HG02763 (cell line): Measurements from ENCODE around the gene BCAS1.

ENCODE experiments used
- ATAC-seq: cut with Tn5 transposase; IDR thresholded peaks from one replicate; pipeline ENCODE4 v1.9.1; 2021; ENCODE audit warnings: mild to moderate bottlenecking, moderate library complexity; ENCODE audit not compliant: unreplicated experiment

The BCAS1 gene

DNA sequence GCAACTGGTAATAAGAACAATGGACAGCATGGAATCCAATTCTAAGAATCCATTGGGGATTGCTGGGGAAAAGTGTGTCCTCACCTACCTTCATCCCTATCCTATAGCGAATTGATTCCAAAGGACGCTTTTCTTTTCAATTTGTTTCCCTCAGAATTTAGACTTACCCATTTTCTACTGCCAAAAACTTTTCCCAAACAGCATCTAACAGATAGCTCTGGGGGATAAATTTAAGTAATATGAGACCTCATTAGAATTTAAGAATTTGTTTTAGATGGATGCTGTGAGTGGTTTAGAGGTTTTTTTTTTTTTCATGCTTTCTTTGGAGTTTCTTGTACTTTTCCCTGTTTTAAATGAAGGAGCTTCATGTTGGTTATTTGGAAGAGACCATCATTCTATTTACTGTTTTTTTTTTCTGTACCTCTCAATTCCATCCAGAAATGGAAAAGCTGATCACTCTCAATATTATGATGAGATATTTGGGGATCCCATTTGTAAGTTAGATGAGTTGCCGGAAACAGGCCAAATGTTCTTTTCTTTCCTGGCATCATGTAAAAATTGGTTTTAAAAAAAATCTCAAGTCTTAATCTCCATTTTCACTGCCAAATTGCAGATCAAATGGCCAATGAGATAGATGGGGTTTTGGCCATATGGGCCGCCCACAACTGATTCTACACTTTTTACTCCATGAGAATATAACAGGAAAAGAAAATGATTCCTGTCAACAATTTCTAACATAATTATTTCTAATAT lies 105.7 kb downstream of the BCAS1 start:
- ATAC-seq, result no peak

GRCh38 chr20:53964067-53964466 lies 106.3 kb downstream of the BCAS1 start:
- ATAC-seq, result no peak

DNA sequence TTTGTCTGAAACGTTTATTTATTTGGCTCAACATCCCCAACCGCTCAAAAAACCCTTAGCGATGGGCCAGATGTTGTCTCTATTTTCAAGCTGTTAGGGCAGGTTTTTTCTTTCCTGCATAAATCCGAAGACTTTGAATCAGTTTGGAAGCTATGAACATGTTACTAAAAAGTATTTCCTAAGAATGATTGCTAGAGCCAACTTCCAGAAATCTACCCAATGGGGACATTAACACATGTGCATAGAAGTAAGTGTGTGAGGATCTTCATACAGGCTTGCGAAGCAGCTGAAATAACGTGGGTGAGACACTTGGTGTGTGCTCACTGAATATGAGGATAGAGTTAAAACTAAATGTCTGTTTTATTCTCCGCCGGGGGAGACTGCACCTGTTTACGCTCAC lies 106.8 kb downstream of the BCAS1 start:
- ATAC-seq, result no peak

- no peak for ATAC-seq
Observed at GRCh38 chr20:53962388-53962787, 108.0 kb downstream of the BCAS1 start.

- ATAC-seq, result no peak
Observed at GRCh38 chr20:53961527-53961926, 108.9 kb downstream of the BCAS1 start.

- no peak for ATAC-seq
Observed at GRCh38 chr20:53960579-53961272, 109.7 kb downstream of the BCAS1 start.

DNA sequence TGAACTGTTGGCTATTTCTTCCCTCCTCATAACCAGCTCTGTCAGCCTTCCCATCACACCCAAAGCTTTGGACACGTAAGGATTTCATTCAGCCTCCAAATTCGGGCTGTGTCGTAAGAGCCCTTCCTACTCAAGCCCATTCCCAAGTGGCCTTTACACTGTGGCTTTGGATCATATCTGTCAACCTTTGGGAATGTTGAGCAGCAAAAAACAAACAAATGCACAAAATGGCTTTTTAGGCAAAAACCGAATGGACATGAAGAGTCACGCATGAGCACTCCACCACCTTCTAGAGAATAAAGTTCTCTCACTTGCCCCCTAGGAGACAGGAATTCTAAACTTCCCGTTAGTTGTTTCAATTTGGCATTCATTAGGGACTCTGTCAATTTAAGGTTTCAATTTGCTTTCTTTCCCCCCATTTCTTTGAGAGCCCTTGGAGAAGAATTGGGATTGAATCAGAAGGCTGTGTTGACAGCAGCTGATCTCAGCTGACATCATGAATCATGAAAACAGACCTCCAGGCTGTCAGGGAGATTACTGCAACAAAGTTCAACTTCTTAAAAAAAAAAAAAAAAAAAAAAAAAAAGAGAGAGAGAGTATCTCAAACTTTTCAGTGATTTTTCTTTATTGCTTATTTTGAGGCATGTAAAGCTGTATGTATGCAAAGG lies 110.3 kb downstream of the BCAS1 start:
- no peak for ATAC-seq

GRCh38 chr20:53958260-53958659 lies 112.1 kb downstream of the BCAS1 start:
- ATAC-seq, result no peak

DNA sequence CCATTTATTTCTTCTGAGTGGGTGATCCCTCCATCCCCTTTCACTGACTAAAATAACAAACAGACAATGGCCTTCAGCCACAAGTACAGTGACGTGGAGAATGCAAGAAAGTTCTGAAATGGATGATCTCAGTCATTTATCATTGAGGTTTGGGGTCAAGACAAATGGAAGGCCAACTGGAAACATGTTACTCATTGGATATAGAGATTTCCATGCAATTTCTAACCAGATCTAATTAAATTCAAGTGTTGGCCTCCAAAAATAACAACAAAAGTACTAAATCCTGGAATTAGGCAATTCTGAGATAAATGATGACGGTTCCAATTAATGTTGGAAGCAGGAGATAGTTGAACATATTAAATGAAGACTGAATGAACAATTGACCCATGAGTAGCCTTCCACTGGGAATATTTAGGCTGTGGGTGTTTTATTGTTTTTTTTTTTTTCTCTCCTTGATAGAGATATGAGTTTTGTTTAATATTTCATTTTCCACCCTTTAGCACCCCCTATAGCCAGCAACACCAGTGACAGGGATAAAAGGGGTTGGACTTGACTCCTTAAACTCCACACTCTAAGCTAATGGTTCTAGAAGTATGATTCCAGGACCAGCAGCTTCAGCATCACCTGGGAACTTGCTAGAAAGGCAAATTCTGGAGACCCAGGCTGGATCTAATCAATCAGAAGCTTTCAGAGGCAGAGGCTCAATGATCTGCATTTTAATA lies 112.8 kb downstream of the BCAS1 start:
- ATAC-seq, result no peak

DNA sequence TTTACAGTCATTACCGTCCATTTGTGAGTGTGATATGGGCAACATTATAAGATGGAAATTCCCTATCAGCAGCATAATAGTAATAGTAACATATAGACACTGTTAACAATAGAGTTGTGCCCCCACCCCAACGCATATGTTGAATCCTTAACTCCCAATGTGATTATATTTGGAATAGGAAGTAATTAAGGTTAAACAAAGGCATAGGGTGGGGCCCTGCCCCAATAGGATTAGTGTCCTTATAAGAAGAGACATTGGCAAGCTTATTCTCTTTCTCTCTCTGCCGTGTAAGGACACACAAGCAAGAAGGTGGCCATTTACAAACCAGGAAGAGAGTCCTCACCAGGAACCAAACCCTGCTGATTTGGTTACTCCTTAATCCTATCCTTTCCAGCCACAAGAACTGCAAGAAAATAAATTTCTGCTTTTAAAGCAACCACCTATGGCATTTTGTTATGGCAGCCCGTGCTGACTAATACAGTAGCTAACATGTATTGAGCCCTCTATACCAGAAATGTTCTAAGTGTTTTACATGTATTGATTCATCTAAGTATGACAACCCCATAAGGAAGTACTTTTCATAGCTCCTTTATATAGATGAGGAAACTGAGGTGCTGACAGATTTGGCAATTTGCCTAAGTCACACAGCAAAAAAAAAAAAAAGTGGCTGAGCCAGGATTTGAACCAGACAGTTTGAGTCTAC lies 114.2 kb downstream of the BCAS1 start:
- no peak for ATAC-seq

- no peak for ATAC-seq
Observed at GRCh38 chr20:53954723-53955658, 115.4 kb downstream of the BCAS1 start.

GRCh38 chr20:53952528-53953096 lies 117.8 kb downstream of the BCAS1 start:
- no peak for ATAC-seq

DNA sequence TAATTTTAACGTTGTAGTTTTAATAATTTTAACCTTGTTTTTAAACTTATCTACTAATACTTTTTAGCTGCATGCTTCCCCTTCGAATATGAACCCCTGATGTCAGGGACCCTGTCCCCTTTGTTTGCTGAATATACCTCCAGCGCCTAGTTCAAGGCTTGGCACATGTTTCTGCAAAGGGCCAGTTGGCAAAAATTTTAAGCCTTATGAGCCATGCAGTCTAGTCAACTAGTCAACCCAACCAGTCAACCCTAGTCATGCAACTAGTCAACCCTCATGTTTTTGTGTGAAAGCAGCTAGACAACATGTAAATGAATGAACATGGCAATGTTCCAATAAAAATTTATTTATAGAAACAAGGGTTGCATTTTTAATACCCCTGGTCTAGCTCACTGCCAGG lies 119.8 kb downstream of the BCAS1 start:
- ATAC-seq, result no peak

GRCh38 chr20:53950031-53950430 lies 120.4 kb downstream of the BCAS1 start:
- no peak for ATAC-seq

- ATAC-seq, result peak; percentile 78
Observed at GRCh38 chr20:53949319-53949839, 121.0 kb downstream of the BCAS1 start.

- no peak for ATAC-seq
Observed at GRCh38 chr20:53948383-53949318, 121.7 kb downstream of the BCAS1 start.

- no peak for ATAC-seq
Observed at GRCh38 chr20:53947501-53948195, 122.7 kb downstream of the BCAS1 start.
